ENCODE data around the gene LIMD2.
"Not testable (repeated sequence)": the region's sequence is repeated elsewhere in the genome, so short reads cannot be mapped to it uniquely, and the experiment has no call there.

LIMD2 gene

DNA sequence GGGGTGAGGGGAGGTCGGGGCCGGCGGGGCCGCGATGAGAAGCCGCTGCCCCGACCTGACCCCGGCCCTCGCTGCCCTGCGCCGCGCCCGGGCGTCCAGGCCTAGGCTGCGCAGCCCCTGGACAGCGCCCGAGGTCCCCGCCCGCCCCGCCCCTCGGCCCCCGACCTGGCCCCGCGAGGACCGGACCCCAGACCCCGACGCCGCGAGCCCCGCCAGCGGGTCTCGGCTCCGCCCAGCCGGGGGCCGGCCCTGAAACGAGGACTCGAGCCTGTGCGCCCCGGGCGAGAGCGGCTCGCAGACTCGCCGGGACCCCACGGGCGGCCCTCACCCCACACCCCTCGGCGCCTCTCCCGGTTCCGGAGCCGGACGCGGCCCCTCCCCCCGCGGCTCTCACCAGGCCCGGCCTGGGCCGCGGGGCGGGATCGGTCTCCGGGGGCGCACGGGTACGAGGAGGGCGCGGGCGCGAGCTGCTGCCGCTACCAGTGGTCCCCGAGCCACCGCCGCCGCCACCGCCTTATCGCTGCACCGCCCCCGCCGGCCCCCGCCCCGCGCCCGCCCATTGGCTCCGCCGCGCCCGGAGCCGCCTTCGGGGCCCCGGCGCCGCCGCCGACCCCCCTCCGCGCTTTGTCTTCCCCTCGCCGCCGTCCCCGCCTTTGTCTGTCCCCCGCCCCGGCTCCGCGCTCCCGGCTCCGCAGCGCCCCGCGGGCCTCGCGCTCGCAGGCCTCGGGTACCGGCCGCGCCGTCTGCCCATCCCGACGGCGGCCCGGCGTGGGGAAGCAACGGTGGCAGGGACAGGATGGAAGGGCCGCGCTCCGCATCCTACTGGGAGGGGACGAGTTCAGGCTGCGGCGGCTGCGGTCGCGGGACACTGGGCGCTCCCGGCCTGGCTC lies at the start of gene LIMD2:
Gene LIMD2 (minus strand): TSS at position 488 of the 890 bp plus-strand sequence. CDS start 827 bp downstream, outside the sequence.
- peak; percentile 91 for DNase-seq

DNA sequence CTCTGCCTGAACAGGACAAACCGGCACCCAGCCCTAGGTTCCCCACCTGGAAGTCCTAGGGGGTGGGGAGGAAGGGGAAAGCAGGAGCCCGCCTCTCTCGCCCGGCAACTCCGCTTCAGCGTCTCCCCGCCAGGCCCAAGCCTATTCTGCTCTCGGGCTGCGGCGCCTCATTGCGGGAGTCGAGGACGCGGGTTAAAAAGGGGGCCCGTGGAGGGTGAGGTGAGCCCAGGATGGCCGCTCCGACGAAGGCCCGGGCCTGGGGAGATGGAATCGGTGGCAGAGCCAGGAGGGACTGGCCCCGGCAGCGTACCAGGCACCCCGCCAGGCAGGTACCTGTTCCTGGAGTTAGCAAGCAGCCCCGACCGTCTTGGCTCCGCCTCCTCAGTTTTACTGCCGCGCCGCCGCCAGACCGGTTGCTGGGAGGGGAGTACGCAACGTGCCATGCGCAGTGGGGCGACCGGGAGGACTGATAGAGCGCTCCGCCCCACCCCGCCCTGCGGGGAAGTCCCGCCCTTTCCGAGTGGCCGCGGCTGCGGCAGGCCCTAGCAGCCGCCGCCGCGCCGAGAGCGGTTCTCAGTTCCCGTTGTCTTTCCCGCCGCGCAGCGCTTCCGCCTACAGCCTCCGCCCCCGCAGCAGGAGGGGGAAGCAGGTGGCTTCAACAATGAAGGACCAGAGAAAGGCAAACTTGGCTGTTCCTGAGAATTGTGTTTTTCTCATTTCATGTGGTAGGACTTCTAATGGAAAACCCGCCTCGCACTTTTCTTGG lies 41.7 kb upstream of the LIMD2 start, which contains the start of gene STRADA:
Gene STRADA (minus strand): TSS at position 392 of the 766 bp plus-strand sequence. CDS start 13,430 bp downstream, outside the sequence.
- DNase-seq = peak; percentile 99

DNA sequence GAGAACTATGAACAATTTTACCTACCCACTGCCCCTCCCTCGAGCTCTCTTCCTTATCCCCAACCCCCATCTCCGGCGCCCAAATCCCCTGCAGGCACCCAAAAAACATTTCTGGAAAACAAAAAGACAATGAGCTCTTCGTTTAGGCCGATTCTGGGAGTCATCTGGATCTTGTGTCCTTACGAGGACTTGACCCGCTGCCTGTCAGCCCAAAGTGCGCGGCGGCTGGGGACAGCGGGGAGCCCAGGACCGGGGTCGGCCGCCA lies 41.1 kb upstream of the LIMD2 start:
- no peak for DNase-seq

- DNase-seq = peak; percentile 18
These were observed 40.7 kb upstream of the LIMD2 start for GRCh38 chr17:63740464-63741142.

GRCh38 chr17:63735691-63736090 lies 35.8 kb upstream of the LIMD2 start:
- DNase-seq = no peak

DNA sequence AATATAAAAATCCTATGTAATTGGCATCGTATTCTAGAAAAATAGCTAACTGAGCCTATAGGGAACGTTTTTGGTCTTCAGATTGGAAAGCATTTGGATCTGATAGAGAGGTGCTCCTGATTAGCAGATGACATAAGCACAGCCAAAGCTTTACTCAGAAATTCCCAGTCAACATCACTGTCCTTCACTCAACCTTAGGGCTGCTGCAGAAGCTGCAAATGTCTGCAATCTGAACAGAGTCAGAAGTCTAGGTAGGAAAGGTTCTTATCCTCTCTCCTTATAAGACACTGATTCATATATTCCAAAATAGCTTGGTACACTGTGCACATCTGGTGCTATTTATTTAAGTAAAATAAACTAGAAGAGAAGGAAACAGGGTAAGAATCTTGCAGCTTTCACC lies 22.5 kb upstream of the LIMD2 start:
- DNase-seq = no peak

GRCh38 chr17:63720194-63720593 lies 20.3 kb upstream of the LIMD2 start:
- not testable (repeated sequence) for DNase-seq

DNA sequence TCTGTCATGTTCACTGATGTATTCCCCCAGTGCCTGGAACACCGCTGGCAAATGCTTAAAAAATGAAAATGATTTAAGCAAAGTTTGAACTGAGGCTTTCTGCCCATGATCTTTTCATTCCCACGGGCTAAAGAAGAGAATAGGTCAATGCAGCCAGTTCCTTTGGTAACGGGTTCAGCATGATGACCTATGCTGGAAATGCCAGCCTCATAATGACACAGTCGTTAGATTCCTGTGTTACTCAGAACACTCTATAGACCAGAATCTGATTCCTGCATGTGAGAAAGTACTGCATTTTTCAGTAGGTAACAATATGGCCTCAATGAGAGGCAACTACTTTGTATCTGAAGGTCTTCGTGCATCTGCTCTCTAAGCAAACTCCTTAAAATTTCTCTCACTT lies 19.1 kb upstream of the LIMD2 start:
- no peak for DNase-seq

DNA sequence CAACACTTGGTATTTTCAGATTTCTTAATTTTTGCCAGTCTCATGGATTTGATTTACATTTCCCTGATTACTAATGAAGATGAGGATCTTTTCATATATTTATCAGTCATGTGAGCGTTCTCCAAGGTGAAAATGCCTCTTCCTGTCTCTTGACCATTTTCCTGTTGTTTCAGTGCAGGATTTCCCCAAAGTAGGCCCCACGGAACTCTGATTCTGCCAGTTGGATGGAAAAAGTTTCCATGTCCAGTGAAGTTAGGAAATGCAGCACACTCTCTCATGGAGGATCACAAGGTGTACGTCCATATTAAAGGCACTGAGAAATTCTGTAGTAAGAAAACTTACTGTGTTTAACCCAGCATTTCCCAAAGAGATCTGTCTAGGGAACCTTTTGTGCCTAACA lies 16.5 kb upstream of the LIMD2 start:
- DNase-seq = no peak

DNA sequence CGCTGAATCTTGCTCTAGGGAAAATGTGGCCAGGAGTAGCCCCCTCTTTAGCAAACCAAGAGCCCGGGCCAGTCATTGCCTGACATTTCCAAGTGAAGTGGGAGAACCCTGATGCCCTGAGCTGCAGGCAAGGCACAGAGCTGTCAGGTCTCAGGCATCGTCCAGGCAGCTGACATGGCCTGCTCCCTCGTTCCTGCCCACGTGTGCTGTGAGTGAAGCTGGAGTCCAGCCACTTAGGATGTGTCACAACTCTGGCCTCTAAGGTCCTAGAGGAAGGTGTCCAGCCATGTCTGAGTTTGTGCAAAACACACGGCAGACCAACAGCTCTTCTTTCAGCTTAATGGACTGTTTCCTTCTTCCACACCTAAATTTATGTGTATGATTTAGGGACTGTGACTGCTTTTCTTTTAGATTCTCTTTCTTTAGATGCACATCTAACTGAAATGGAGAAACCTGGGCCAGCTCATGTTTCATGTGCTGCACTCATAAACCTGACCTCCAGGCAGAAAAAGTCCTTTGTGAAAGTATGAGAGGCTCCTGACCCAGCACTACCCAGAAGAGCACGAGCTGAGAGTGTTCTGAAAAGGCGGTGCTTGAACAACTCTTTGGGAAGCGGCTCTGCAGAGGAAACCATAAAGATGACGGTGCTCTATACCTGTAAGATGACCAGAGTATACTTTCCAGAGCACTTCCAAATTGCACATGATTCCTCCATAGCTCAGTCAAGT lies 14.8 kb upstream of the LIMD2 start:
- DNase-seq = no peak

DNA sequence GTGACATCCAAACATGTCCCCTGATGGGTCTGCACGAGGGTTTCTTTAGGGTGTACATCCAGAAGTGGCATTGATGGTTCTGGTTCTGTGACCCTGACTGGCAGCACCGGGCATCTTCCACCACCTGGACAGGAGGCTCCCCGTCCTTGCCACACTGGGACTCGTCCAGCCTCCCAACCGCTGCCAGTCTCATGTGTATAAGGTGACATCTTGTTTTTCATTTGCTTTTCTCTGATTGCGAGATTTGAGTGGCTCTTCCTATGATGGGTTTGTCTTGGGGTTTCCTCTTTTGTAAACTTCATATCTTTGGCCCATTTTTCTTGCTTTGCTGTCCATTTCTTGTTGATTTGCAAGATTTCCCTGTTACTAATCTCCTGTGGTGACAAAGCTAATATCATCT lies 9.2 kb upstream of the LIMD2 start:
- DNase-seq = no peak

- DNase-seq = peak; percentile 51
These were observed 7.2 kb upstream of the LIMD2 start for GRCh38 chr17:63707151-63707550.

DNA sequence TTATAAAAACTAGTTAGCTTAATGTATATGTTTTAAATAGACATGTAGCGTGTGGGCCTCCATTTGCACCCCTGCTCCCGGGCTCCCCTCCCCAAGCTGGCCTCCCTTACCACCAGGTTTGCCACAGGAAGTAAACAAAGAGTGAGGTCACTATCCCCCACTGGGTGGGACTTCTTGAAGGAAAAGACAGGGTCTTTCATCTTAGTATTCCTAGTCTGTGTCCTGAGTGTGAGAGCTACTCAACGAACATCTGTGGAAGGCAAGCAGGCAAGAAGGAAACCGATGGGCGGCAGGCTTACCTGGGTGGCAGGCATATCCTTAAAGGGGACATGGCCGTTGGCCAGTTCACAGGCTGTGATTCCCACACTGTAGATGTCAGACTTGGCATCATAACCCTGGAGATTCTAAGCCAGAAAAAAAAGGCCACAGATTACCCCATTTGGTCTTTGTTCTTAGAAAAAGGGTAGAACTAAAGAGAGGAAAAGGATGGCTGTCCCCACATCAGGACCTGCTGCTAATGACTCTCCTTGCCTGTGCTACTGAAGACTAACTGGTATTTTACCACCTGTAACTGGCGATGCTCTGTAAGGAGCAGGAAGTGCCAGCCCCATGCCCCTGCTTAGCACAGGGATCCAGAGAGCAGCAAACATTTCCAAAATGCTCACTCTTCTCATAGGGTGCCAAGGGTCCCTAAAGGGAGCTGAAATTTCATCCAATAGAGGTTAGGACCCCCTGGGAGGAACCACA lies 6.6 kb upstream of the LIMD2 start:
- peak; percentile 42 for DNase-seq

- no peak for DNase-seq
These were observed 5.7 kb upstream of the LIMD2 start for GRCh38 chr17:63705657-63706056.

- DNase-seq = no peak
These were observed 4.9 kb upstream of the LIMD2 start for GRCh38 chr17:63704836-63705235.

DNA sequence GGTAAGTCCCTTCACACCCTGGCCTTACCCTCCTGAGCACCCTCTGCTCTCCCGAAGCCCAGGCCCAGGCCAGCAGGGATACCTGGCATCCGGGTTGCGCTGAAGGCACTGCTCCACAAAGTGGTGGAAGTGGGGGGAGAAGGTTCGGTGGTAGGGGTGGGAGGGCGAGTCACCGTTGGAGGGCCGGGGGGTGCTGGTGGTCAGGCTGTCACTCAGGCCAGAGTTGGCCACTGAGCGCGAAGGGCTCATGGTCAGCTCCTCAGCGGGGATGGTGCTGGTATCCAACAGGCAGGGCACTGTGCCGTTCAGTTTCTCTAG lies 4.3 kb upstream of the LIMD2 start:
- no peak for DNase-seq

GRCh38 chr17:63703556-63704258 lies 3.8 kb upstream of the LIMD2 start:
- DNase-seq = no peak

DNA sequence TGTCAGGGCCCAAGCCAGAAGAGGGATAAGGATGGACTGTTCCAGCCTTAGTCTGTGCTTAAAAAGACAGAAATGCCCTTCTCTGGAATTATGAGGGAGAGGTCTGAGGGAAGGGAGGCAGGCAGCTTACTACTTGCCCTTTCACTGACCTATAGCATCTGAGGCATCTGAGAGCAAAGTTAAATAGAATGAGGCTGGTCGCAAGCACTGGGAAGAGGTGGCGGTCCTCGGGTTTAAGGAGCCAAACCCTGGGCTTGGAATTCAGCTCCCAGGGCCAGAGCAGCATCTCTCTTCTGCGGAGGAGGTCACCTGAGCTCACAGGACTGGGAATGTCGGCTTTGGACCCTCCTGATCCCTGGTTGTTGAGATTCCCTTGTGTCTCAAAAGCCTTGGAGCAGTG lies 3.1 kb upstream of the LIMD2 start:
- DNase-seq = no peak

GRCh38 chr17:63702721-63703015 lies 2.7 kb upstream of the LIMD2 start:
- no peak for DNase-seq

- peak; percentile 86 for DNase-seq
These were observed 2.2 kb upstream of the LIMD2 start for GRCh38 chr17:63701868-63702720.

DNA sequence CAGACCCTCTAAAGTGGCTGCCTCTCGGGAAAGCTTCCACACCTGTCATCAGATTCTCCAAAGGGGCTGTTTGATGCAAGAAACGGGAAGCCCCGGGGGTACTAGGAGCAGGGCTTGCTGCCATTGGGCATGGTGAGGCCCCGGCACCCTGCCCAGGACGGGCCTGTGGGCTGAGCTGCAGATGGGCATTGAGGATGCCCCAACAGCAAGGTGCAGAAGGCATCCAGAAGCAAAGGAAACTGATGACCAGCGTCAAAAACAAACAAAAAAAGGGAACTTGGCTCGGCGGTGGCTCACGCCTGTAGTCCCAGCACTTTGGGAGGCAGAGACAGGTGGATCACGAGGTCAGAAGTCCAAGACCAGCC lies 1.5 kb upstream of the LIMD2 start:
- no peak for DNase-seq

Measured in CD4-positive, alpha-beta T cell treated with Interleukin-17A for 1 hour (primary cell).